Measurements from ENCODE around the gene CYBC1. TPM values are rescaled to one million over a fixed set of nuclear protein-coding genes. Genes with fewer than 3 reads are reported as not detected.

CYBC1 gene
- total RNA-seq (2022; extraction: Qiagen RNA extraction; ENCODE audit: low read depth) = 44.7 to 61.2 TPM (median 59.1 TPM) in 5 replicates

GRCh38 chr17:82450357-82451106, at the start of gene CYBC1:
Gene CYBC1, minus strand, starts transcription at chr17:82450752. Its CDS starts 1,498 bp downstream, at chr17:82449254.

GRCh38 chr17:82458179-82458884, 7.8 kb upstream of the CYBC1 start, which contains the start of gene NARF:
Gene NARF, plus strand, starts transcription at chr17:82458741. Its CDS starts 63 bp downstream, at chr17:82458804.

GRCh38 chr17:82418001-82418986, 32.3 kb downstream of the CYBC1 start, which contains the start of the genes HEXD and OGFOD3:
Gene HEXD, plus strand, starts transcription at chr17:82418347. Its CDS starts 1,453 bp downstream, at chr17:82419800.
Gene OGFOD3, minus strand, starts transcription at chr17:82418586. Its CDS starts 101 bp downstream, at chr17:82418485.

Other genes starting within 250 kb of the CYBC1 start
- gene CCDC57, start 237.9 kb downstream of the CYBC1 start, total RNA-seq (2022; extraction: Qiagen RNA extraction; ENCODE audit: low read depth) = 16.0 to 26.7 TPM (median 25.6 TPM) in 5 replicates
- gene SLC16A3, start 221.7 kb downstream of the CYBC1 start, total RNA-seq (2022; extraction: Qiagen RNA extraction; ENCODE audit: low read depth) = 80.8 to 123 TPM (median 106 TPM) in 5 replicates
- gene CSNK1D, start 177.1 kb downstream of the CYBC1 start, total RNA-seq (2022; extraction: Qiagen RNA extraction; ENCODE audit: low read depth) = 138 to 180 TPM (median 174 TPM) in 5 replicates
- gene CD7, start 133.1 kb downstream of the CYBC1 start, total RNA-seq (2022; extraction: Qiagen RNA extraction; ENCODE audit: low read depth) = 0.36 TPM in 1 of 5 replicates, not detected in the others
- 0.79 to 2.0 TPM (median 1.0 TPM) in 5 replicates for gene SECTM1, start 117.0 kb downstream of the CYBC1 start, total RNA-seq (2022; extraction: Qiagen RNA extraction; ENCODE audit: low read depth)
- 0.17 to 0.61 TPM (median 0.43 TPM) in 5 replicates for gene TEX19, start 91.5 kb downstream of the CYBC1 start, total RNA-seq (2022; extraction: Qiagen RNA extraction; ENCODE audit: low read depth)
- not detected in 5 replicates for gene UTS2R, start 79.0 kb downstream of the CYBC1 start, total RNA-seq (2022; extraction: Qiagen RNA extraction; ENCODE audit: low read depth)
- gene HEXD, start 32.4 kb downstream of the CYBC1 start, total RNA-seq (2022; extraction: Qiagen RNA extraction; ENCODE audit: low read depth) = 9.7 to 15.0 TPM (median 13.7 TPM) in 5 replicates
- 17.8 to 26.9 TPM (median 23.3 TPM) in 5 replicates for gene OGFOD3, start 32.2 kb downstream of the CYBC1 start, total RNA-seq (2022; extraction: Qiagen RNA extraction; ENCODE audit: low read depth)
- gene NARF, start 8.0 kb upstream of the CYBC1 start, total RNA-seq (2022; extraction: Qiagen RNA extraction; ENCODE audit: low read depth) = 52.1 to 64.1 TPM (median 55.2 TPM) in 5 replicates
- 44.6 to 57.7 TPM (median 48.6 TPM) in 5 replicates for gene FOXK2, start 69.0 kb upstream of the CYBC1 start, total RNA-seq (2022; extraction: Qiagen RNA extraction; ENCODE audit: low read depth)
- gene WDR45B, start 197.7 kb upstream of the CYBC1 start, total RNA-seq (2022; extraction: Qiagen RNA extraction; ENCODE audit: low read depth) = 90.6 to 100 TPM (median 95.7 TPM) in 5 replicates
- gene RAB40B, start 247.9 kb upstream of the CYBC1 start, total RNA-seq (2022; extraction: Qiagen RNA extraction; ENCODE audit: low read depth) = 14.2 to 21.1 TPM (median 17.5 TPM) in 5 replicates

Measured in A549 treated with RU486 at 1 μM for 4 hours (cell line).